Trophoblast cell (in vitro differentiated cells and primary cell): ENCODE measurements around the gene B3GNT5.

ENCODE experiments used
- DNase-seq, 2 donors: peaks; one replicate each; pipeline ENCODE4 v3.0.0-alpha.2; 2016
- H2AFZ ChIP-seq: 2 replicates; pipeline ENCODE4 v1.6.1; 2013; ENCODE audit warnings: low read length, moderate library complexity, mild to moderate bottlenecking; ENCODE audit not compliant: insufficient read depth, poor library complexity
- H2AK5ac ChIP-seq: 2 replicates; pipeline ENCODE4 v1.6.1; 2013; ENCODE audit warnings: mild to moderate bottlenecking, low read length
- H2BK120ac ChIP-seq: 2 replicates; pipeline ENCODE4 v1.6.1; 2013; ENCODE audit warnings: low read length, mild to moderate bottlenecking, moderate library complexity; ENCODE audit not compliant: insufficient read depth, poor library complexity
- H2BK12ac ChIP-seq: 2 replicates; pipeline ENCODE4 v1.6.1; 2013; ENCODE audit warnings: mild to moderate bottlenecking, low read length, moderate library complexity
- H2BK5ac ChIP-seq: 2 replicates; pipeline ENCODE4 v1.6.1; 2013; ENCODE audit warnings: low read length, low read depth, moderate library complexity, mild to moderate bottlenecking; ENCODE audit not compliant: poor library complexity
- H3K14ac ChIP-seq: 2 replicates; pipeline ENCODE4 v1.6.1; 2013; ENCODE audit warnings: mild to moderate bottlenecking, low read length
- H3K18ac ChIP-seq: 2 replicates; pipeline ENCODE4 v1.6.1; 2013; ENCODE audit warnings: mild to moderate bottlenecking, low read length
- H3K23ac ChIP-seq: 2 replicates; pipeline ENCODE4 v1.6.1; 2013; ENCODE audit warnings: low read length
- H3K27ac ChIP-seq: 2 replicates; pipeline ENCODE4 v1.5.1; 2013; ENCODE audit warnings: low read depth, mild to moderate bottlenecking, inconsistent platforms, low read length, moderate library complexity
- H3K27me3 ChIP-seq: 2 replicates; pipeline ENCODE4 v1.6.1; 2013; ENCODE audit warnings: inconsistent platforms, mild to moderate bottlenecking, low read length, moderate library complexity; ENCODE audit not compliant: insufficient read depth
- H3K36me3 ChIP-seq, 2 experiments: 1 replicate in 1 of 2; 2 replicates in 1 of 2; pipeline ENCODE4 v1.6.1; 2013; ENCODE audit warnings: low read length in 2 of 2, mild to moderate bottlenecking in 2 of 2, moderate library complexity in 1 of 2; ENCODE audit not compliant: insufficient read depth in 2 of 2, control insufficient read depth in 1 of 2
- H3K4ac ChIP-seq: 2 replicates; pipeline ENCODE4 v1.6.1; 2013; ENCODE audit warnings: low read depth, mild to moderate bottlenecking, low read length, moderate library complexity
- H3K4me1 ChIP-seq, 2 experiments: 1 replicate in 1 of 2; 2 replicates in 1 of 2; pipeline ENCODE4 v1.6.1; 2013; ENCODE audit warnings: low read length in 2 of 2, mild to moderate bottlenecking in 2 of 2, moderate library complexity in 1 of 2; ENCODE audit not compliant: insufficient read depth in 2 of 2, control insufficient read depth in 1 of 2
- H3K4me2 ChIP-seq: 2 replicates; pipeline ENCODE4 v1.6.1; 2013; ENCODE audit warnings: inconsistent platforms, mild to moderate bottlenecking, low read length, moderate library complexity
- H3K4me3 ChIP-seq: 2 replicates; pipeline ENCODE4 v1.5.1; 2013; ENCODE audit warnings: mild to moderate bottlenecking, low read depth, low read length, inconsistent platforms
- H3K79me1 ChIP-seq: one replicate; pipeline ENCODE4 v1.6.1; 2013; ENCODE audit warnings: low read length
- H3K79me2 ChIP-seq: 2 replicates; pipeline ENCODE4 v1.6.1; 2013; ENCODE audit warnings: low read length, mild to moderate bottlenecking; ENCODE audit not compliant: control insufficient read depth, insufficient read depth, poor library complexity
- H3K9ac ChIP-seq: 2 replicates; pipeline ENCODE4 v1.6.1; 2013; ENCODE audit warnings: mild to moderate bottlenecking, low read length
- H3K9me3 ChIP-seq: 2 replicates; pipeline ENCODE4 v1.6.1; 2013; ENCODE audit warnings: low read depth, mild to moderate bottlenecking, control low read depth, inconsistent platforms, low read length; ENCODE audit not compliant: insufficient read depth
- H4K12ac ChIP-seq: 2 replicates; pipeline ENCODE4 v1.6.1; 2013; ENCODE audit warnings: low read depth, mild to moderate bottlenecking, low read length, moderate library complexity
- H4K8ac ChIP-seq: 2 replicates; pipeline ENCODE4 v1.6.1; 2013; ENCODE audit warnings: low read depth, mild to moderate bottlenecking, low read length, moderate library complexity
- H4K91ac ChIP-seq: one replicate; pipeline ENCODE4 v1.6.1; 2013; ENCODE audit warnings: low read depth, mild to moderate bottlenecking, low read length, moderate library complexity
- WGBS: extraction: QIAGEN DNeasy Blood & Tissue Kit; methylation state at CpG from one replicate; pipeline ENCODE4 v1.1.7; 2013; ENCODE audit warnings: missing lambda C conversion rate; ENCODE audit not compliant: insufficient read length, insufficient coverage; ENCODE audit errors: extremely low coverage; 5-methylcytosine and 5-hydroxymethylcytosine counted together

The B3GNT5 gene

DNA sequence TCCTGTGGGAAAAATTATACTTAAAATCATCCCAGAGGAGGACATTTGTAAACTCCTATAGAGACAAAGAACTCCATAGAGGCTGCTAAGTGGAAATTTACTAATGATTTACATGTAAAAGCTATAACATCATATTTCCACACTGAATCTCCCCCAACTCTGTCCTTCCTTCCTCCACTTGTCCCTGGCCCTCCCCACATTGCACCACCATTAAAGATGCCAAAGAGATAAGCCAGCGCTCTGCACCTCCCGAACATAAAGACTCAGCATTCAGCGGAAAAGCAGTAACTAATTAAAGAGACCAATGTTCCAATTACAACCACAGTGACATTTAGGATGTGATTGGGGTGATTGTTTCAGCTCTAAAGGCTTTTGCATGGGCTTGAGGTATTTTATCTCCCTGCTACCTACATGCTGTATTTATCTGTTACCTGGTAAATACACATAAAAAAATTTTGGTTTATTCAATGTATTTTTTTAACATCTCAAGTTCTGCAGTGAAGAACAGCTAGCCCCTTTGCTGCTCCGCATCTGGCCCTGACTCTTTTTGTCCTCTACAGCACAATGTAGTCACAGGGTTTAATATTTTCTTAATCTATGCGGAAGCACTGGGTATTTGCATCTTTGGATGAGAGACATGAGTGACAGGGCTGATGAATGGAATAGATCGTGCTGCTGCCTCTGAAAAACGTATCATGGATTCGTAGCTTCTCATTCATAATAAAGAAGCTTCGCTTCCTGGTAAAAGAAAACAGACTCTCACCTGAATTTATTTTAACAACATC is 35.3 kb upstream of the B3GNT5 start:
- Histone ChIP-seq H3K27me3 (no peaks in the 10 kb centered on the region), H4K8ac (no peak overlapping the region)

DNA sequence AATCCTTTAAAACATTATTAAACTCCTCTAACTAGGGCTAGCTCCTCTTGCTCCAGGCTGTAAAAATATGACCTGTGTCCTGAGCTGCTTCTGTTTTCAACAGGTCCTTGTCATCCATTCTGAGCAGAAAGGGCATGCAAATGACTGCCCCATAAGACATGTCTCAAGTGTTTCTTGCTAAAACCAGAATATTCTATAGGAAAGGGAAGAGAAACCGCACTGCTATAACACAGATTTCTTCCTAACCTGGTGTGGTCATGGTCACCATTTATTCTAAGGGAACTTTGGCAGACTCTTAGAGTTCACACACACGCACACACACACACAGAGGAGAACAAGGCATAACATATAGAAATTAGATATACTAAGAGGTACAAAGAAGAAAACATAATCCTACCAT is 34.2 kb upstream of the B3GNT5 start:
- Histone ChIP-seq H3K18ac (no peak overlapping the region), H3K14ac (no peak overlapping the region), H3K79me1 (no peaks in the 10 kb centered on the region), H3K9me3 (no peaks in the 10 kb centered on the region), H3K36me3 (no peaks in the 10 kb centered on the region), H2AK5ac (no peak overlapping the region), H4K8ac (no peak overlapping the region), H3K23ac (no peak overlapping the region), H3K4me1 (peaks cover 0 to 4% of the 10 kb centered on the region in 2 experiments), H3K27me3 (no peaks in the 10 kb centered on the region), H4K91ac (no peak overlapping the region), H2BK12ac (no peak overlapping the region), H3K4me2 (no peak overlapping the region), H3K79me2 (no peaks in the 10 kb centered on the region), H2BK120ac (no peak overlapping the region), H3K4ac (no peak overlapping the region), H3K9ac (no peak overlapping the region), H2BK5ac (no peak overlapping the region), H3K4me3 (no peak overlapping the region), H3K27ac (no peak overlapping the region), H4K12ac (no peak overlapping the region), H2AFZ (no peak overlapping the region)
- no CpG with 5 or more reads among the region's 2 CpGs for WGBS
- no peak for DNase-seq

More for the DNA sequence above, 35.3 kb upstream of the B3GNT5 start:
- no CpG with 5 or more reads among the region's 9 CpGs for WGBS
- Histone ChIP-seq H4K91ac (no peak overlapping the region), H2BK120ac (no peak overlapping the region), H2AK5ac (no peak overlapping the region), H3K79me2 (no peaks in the 10 kb centered on the region), H2BK5ac (no peak overlapping the region), H3K4ac (no peak overlapping the region), H3K4me2 (no peak overlapping the region), H3K79me1 (no peaks in the 10 kb centered on the region), H2BK12ac (no peak overlapping the region), H3K27ac (no peak overlapping the region), H3K4me3 (no peak overlapping the region), H3K14ac (no peak overlapping the region), H3K23ac (no peak overlapping the region), H2AFZ (no peak overlapping the region), H3K9me3 (no peaks in the 10 kb centered on the region), H3K18ac (no peak overlapping the region), H3K9ac (no peak overlapping the region), H3K36me3 (no peaks in the 10 kb centered on the region), H3K4me1 (peaks cover 0 to 4% of the 10 kb centered on the region in 2 experiments), H4K12ac (no peak overlapping the region)
- no peak for DNase-seq

DNA sequence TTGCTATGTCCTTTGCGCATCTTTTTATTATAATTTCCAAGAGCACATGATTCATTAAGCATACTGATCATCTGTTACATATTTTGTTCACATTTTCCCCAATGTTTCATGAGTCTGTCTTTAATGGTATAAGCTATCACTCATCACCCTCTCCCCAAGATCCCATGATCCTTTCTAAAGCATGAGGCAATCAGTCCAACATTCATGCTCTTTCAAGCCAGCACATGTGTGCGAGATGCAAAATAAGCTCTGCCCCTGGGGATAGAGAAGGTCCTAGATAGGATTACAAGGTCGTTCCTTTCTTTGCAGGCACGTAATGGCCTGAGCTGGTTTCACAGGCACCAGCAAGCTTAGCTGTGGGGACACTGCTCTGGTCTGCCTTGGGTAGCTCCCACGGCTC is 32.2 kb upstream of the B3GNT5 start:
- Histone ChIP-seq H3K14ac (no peak overlapping the region), H3K4me1 (peaks cover 0 to 3% of the 10 kb centered on the region in 2 experiments), H3K27ac (no peak overlapping the region), H2AK5ac (no peak overlapping the region), H3K9me3 (no peaks in the 10 kb centered on the region), H3K4ac (no peak overlapping the region), H2BK120ac (no peak overlapping the region), H4K8ac (no peak overlapping the region), H3K36me3 (no peaks in the 10 kb centered on the region), H2BK5ac (no peak overlapping the region), H3K18ac (no peak overlapping the region), H3K79me1 (no peaks in the 10 kb centered on the region), H3K27me3 (no peaks in the 10 kb centered on the region), H4K91ac (no peak overlapping the region), H2AFZ (no peak overlapping the region), H3K79me2 (no peaks in the 10 kb centered on the region), H3K23ac (no peak overlapping the region), H3K4me3 (no peak overlapping the region), H4K12ac (no peak overlapping the region), H3K9ac (no peak overlapping the region), H2BK12ac (no peak overlapping the region), H3K4me2 (no peak overlapping the region)
- WGBS = no CpG with 5 or more reads among the region's 5 CpGs
- no peak for DNase-seq

- H4K12ac ChIP-seq = no peak overlapping the region
- H2AFZ ChIP-seq = no peak overlapping the region
- no peak overlapping the region for H4K8ac ChIP-seq
- H3K79me1 ChIP-seq = no peaks in the 10 kb centered on the region
- H2BK120ac ChIP-seq = no peak overlapping the region
- H2BK12ac ChIP-seq = no peak overlapping the region
- no peak overlapping the region for H3K14ac ChIP-seq
- H3K4ac ChIP-seq = no peak overlapping the region
- no peak overlapping the region for H3K23ac ChIP-seq
- H3K27ac ChIP-seq = no peak overlapping the region
- H3K4me2 ChIP-seq = no peak overlapping the region
- H3K4me1 ChIP-seq = no peaks in the 10 kb centered on the region
- H3K9ac ChIP-seq = no peak overlapping the region
- no peak overlapping the region for H2AK5ac ChIP-seq
- H4K91ac ChIP-seq = no peak overlapping the region
- DNase-seq = no peak
- WGBS = no CpG with 5 or more reads among the region's 3 CpGs
- H3K18ac ChIP-seq = no peak overlapping the region
- H3K4me3 ChIP-seq = no peak overlapping the region
- no peaks in the 10 kb centered on the region for H3K27me3 ChIP-seq
- no peak overlapping the region for H2BK5ac ChIP-seq
- H3K36me3 ChIP-seq = no peaks in the 10 kb centered on the region
- no peaks in the 10 kb centered on the region for H3K9me3 ChIP-seq
- H3K79me2 ChIP-seq = no peaks in the 10 kb centered on the region
Observed at GRCh38 chr3:183222631-183223235, 30.3 kb upstream of the B3GNT5 start.
